ENCODE measurements around the gene ATP2B3.

DNA sequence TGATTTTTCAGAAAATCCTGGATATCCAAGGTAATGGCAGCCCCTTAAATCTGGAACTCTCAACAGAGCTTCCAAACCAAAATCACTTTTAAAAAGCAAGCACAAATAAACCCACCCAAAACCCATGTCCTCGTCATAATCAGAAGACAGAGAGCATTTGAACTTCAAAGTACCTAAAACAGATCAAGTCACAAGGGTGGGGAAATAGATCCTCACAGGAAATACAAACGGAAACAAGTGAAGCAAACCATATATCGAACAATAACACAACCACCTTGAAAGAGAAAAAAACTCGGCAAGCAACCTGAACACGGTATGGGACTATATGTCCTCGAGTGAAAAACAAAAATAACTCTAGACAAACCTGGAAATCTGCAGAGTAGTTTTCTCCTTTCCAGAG, 97.4 kb downstream of the ATP2B3 start:
- TF ChIP-seq, protein P1, sequence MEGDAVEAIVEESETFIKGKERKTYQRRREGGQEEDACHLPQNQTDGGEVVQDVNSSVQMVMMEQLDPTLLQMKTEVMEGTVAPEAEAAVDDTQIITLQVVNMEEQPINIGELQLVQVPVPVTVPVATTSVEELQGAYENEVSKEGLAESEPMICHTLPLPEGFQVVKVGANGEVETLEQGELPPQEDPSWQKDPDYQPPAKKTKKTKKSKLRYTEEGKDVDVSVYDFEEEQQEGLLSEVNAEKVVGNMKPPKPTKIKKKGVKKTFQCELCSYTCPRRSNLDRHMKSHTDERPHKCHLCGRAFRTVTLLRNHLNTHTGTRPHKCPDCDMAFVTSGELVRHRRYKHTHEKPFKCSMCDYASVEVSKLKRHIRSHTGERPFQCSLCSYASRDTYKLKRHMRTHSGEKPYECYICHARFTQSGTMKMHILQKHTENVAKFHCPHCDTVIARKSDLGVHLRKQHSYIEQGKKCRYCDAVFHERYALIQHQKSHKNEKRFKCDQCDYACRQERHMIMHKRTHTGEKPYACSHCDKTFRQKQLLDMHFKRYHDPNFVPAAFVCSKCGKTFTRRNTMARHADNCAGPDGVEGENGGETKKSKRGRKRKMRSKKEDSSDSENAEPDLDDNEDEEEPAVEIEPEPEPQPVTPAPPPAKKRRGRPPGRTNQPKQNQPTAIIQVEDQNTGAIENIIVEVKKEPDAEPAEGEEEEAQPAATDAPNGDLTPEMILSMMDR (IDR thresholded peaks at IDR 0.05), result no peak
- TF ChIP-seq POLR2AphosphoS5 (IDR thresholded peaks at IDR 0.05; ENCODE audit: insufficient read depth in 1 of 2, low read depth in 1 of 2) (no peak), POLR2A (IDR thresholded peaks at IDR 0.05) (no peak)
